ENCODE results near the gene KIF1C.

DNA sequence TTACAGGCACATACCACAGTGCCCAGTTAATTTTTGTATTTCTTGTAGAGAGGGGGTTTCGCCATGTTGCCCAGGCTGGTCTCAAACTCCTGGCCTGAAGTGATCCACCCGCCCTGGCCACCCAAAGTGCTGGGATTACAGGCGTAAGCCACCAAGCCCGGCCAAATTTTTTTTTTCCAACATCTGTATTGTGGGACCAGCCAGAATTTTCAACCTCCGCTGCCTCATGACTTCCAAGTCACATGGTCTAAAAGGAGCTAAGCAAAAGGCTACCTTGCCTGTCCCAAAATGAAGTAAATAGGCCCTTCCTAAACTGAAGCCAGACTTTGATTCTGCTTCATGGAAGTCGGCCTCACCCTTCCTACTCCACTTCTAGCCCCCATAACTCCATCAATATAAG is 25.9 kb upstream of the KIF1C start:
- TF ChIP-seq, protein P1, sequence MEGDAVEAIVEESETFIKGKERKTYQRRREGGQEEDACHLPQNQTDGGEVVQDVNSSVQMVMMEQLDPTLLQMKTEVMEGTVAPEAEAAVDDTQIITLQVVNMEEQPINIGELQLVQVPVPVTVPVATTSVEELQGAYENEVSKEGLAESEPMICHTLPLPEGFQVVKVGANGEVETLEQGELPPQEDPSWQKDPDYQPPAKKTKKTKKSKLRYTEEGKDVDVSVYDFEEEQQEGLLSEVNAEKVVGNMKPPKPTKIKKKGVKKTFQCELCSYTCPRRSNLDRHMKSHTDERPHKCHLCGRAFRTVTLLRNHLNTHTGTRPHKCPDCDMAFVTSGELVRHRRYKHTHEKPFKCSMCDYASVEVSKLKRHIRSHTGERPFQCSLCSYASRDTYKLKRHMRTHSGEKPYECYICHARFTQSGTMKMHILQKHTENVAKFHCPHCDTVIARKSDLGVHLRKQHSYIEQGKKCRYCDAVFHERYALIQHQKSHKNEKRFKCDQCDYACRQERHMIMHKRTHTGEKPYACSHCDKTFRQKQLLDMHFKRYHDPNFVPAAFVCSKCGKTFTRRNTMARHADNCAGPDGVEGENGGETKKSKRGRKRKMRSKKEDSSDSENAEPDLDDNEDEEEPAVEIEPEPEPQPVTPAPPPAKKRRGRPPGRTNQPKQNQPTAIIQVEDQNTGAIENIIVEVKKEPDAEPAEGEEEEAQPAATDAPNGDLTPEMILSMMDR (conservative IDR thresholded peaks at IDR 0.05): no peak
- TF ChIP-seq ZFX (IDR thresholded peaks at IDR 0.05): no peak

Measured in C4-2B (cell line).